NCI-H1105 treated with DMSO at 0.1 percent for 48 hours (cell line): Measurements from ENCODE around the gene DDR2.
"Not testable (repeated sequence)": the region's sequence is repeated elsewhere in the genome, so short reads cannot be mapped to it uniquely, and the experiment has no call there.

Experiments
- DNase-seq: peaks from one replicate; lab custom pipeline; 2025; lab: John Stamatoyannopoulos, UW

The DDR2 gene

DNA sequence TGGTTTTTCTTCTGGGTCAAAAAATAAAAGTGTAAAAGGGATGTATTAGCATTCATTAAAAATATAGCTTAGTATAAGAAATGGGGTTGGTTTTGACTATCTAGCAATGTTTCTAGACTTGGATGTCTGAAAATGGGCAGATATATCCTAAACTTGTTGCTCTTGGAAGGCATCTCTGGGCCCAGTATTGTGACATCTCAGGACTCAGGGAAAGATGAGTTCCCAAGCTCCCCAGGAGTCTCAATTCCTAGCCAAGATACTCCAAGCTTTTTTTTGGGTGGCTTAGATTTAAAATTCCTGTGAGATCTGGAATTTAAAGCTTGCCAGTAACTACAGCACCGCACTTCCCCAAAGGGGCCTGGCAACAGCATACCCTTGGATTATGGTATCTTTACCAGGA is 146.8 kb downstream of the DDR2 start:
- no peak for DNase-seq

DNA sequence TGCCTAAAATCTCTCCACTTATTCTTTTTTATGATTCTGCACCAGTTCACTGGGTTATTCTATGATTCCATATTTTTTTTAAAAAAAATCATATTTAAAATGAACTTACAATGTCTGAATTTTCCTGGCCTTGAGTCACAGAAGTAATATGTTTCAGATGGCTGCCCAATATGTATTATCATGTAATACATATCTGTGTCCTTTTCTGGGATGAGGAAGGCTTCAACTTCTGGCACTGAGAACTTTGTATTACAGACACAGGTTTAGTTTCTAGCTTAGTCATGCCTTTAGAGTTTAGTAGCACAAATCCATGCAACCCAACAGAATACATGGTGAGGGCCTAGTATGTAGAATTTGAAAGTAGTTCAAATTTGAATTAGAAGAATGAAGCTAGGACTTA is 150.4 kb downstream of the DDR2 start:
- no peak for DNase-seq

DNA sequence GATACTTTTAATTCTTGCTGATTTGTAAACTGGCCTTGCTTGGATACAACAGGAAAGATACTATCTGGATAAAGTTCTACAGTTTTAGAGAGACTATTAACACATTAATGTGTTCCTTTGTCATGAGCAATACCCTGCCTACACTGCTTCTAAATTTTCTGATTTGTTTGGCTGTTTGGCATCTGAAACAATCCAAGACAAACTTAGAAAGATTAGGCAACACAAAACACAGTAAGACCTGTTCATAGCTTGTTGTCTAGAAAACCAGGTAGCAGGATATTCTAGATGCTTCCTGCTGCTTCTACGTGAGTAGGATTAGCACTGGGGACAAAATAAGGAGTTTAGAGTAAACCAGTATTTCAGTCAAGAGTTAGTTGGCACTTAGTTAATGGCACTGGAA is 152.7 kb downstream of the DDR2 start:
- not testable (repeated sequence) for DNase-seq

DNA sequence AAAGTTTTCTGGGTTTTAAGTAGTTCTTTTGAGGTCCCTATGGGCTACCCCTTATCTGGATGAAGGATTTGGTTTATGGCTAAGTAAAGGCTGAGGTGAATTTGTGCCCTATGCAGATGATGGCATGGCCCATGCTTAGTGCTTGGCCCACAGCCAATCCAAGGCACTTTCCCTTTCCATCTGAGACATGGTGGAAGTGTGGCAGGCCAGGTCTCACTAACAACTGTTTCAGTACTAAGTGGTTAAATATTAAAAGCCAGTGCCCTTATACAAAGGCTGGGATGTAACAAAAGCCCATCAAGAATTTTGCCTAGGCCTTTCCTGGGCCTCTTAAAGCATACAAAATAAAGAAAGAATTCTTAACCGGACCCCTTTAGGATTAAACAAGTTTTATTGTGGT is 156.5 kb downstream of the DDR2 start:
- DNase-seq: not testable (repeated sequence)

DNA sequence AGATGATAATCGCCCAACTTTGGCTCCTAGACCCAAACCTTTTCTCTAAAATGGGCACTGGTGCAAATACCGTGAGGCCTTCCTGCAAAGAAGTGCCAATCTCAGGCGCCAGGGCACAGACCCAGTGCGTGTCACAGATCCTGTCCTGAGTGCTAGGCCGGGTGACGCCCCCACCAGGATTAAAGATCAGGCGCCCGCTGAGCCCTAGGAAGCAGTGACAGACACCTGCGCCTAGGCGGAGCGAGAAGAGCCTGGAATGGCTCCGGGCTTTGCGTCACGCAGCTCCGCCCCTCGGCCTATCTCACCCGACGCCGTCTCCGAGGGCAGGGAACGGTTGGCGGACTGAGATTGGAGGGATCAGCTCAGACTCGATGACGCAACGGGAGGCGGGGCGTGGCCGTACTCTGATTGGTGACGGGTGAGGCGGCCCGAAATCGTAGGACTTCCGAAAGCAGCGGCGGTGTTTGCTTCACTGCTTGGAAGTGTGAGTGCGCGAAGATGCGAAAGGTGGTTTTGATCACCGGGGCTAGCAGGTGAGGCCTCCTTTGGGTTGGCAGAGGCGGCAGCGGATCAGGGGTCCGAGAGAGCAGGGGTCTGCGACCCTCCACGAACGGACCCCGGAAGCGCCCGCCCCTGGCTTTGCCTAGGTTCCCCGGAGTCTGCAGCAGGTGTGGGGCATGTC is 158.2 kb downstream of the DDR2 start, which contains the start of gene HSD17B7:
HSD17B7 (plus strand) TSS at position 400 of the 682 bp plus-strand sequence; CDS start at position 499, 99 bp downstream.
- peak; percentile 87 for DNase-seq

DNA sequence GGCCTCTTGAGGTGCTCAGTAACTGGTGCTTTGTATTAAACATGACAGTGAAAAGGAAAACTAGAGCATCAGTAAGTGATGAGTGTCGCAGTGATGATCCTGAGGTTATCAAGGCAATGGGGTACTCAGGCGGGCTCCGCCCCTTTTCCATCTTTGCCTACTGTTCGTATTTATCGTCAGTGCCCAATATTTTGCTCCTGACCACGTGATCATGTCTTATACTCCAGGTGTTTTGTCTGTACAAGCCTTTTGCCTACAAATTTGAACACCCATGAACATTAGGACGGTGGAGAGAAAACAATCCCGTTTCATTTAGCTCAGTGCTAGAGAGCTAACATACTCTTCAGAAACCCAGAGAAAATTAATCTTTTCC is 158.7 kb downstream of the DDR2 start:
- DNase-seq: peak; percentile 69

DNA sequence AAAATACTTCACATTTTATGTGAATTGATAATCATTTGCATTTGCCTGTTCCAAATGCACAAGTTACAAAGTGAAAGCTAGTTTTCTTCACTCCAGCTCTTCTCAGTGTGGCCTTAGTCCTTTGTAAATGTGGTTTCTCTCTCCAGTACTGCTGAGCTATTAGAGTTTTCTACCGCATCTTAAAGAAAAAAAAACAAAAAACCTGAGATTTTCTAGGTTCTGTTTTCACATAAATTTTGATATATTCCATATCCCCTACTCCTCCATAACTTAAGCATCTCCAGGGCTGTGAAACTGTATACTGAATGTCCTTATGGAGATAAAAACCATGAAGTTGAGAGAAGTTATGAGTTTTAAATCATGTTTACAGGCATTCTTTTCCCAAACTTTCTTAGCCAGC is 162.0 kb downstream of the DDR2 start:
- DNase-seq: not testable (repeated sequence)

DNA sequence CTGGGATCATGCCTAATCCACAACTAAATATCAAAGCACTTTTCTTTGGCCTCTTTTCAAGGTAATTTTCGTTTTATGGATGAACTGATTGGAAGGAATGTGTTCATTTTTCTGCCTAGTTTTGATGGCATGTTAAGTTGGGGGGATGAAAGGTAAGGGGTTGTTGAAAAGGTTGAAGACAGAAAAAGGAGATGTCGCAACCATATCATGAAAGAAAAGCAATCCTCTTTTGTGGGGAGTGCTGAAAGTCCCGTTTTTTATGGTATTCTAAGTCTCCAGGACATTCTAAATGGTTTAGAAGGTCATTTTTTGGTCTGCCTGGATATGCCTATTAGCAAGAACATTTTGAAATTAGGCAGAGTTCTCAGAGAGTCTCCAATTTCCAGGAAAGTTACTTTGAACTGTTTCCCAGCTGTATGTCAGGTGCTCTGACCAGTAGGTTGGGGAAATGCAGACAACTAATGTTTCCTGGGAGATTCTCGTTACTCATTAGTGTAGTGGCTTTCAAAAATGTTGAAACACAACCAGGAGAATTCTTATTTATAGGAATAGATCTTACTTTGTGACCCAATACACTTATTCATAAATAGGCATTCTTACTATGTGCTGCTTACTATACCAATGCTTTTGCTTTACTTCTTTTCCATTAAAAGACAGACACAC is 164.5 kb downstream of the DDR2 start:
- DNase-seq: not testable (repeated sequence)

DNA sequence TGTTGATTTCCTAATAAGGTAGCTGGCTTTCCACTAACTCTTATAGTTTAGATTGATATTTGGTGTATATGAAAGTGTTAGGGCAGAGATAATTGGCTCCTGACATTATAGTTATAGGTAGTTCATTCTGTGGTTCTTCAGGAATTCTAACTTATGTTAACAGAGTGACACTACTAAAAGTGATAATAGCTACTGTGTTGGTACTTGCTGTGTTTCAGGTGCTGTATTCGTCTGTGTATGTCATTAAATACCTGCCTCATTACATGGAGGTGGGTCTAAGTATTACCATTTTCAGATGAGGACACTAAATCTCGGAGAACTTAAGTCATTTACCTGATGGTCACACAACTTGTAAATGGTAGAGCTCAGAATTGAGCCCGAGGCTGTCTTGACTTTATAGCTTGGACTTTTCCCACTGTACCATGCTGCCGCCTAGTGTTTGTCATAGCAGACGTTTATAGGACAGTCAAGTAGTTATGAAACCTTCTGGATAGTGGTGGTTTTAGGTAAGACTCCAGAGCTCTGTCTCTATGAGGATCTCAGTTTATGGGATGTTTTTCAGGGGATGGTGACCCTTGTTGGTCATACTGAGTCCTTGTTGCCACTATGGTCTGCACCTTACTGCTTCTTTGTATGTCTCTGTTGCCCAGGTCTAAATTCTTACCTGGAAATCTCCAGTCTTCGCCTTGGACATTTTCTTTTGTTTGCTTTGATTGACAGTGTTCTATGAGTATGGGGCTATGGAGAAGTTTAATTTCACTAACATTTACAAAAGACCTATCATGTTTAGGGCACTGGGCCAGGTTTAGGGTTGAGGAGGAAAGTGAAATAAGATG is 167.9 kb downstream of the DDR2 start:
- peak; percentile 17 for DNase-seq

DNA sequence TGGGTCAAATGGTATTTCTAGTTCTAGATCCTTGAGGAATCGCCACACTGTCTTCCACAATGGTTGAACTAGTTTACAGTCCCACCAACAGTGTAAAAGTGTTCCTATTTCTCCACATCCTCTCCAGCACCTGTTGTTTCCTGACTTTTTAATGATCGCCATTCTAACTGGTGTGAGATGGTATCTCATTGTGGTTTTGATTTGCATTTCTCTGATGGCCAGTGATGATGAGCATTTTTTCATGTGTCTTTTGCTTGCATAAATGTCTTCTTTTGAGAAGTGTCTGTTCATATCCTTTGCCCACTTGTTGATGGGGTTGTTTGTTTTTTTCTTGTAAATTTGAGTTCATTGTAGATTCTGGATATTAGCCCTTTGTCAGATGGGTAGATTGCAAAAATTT is 175.2 kb downstream of the DDR2 start:
- DNase-seq: not testable (repeated sequence)

DNA sequence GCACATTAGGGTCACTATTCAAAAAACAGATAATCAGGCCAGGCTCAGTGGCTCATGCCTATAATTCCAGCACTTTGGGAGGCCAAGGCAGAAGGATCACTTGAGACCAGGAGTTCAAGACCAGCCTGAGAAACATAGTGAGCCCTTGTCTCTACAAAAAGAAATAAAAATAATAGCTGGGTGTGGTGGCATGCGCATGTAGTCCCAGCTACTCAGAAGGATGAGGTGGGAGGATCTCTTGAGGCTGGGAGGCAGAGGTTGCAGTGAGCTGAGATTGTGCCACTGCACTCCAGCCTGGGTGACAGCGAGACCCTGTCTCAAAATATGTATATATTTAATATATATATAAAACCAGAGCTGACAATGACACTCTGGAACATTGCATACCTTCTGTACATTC is 180.1 kb downstream of the DDR2 start:
- DNase-seq: not testable (repeated sequence)

DNA sequence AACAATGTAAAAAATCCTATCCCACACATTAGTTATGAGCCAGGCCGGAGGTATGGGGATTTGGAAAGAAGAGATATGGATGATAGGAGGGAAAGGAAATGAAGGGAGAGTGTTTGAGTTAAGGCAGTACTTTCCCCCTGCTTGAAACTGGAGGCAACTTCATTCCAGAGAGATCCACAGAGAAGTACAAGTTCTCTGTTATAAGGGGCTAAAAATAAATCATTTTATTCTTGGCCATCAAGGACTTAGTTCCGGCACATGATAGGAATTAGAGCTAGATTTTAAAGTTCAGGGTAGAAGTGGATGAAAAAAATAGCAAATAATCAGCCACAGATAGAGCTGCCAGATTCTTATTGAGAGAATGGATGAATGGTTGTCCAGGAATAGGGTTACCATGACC is 185.9 kb downstream of the DDR2 start:
- DNase-seq: not testable (repeated sequence)

DNA sequence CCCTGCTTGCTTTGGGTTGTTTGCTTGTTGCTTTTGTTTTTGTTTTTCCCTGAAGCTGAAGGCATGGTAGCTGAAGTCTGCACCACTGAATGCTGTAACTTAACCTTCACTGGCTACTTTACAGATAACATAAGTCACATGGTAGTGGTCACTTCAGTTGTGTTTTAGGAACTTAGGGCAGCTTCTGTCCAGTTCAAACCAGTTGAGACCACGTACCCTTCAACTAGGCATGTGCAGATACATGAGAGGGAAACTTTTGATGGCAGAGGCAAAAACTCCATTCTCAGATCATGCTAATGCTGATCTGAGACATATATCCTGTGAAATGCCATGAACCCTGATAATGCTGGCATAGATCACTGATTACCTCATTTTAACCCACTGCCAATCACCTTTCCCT is 186.4 kb downstream of the DDR2 start:
- DNase-seq: not testable (repeated sequence)

DNA sequence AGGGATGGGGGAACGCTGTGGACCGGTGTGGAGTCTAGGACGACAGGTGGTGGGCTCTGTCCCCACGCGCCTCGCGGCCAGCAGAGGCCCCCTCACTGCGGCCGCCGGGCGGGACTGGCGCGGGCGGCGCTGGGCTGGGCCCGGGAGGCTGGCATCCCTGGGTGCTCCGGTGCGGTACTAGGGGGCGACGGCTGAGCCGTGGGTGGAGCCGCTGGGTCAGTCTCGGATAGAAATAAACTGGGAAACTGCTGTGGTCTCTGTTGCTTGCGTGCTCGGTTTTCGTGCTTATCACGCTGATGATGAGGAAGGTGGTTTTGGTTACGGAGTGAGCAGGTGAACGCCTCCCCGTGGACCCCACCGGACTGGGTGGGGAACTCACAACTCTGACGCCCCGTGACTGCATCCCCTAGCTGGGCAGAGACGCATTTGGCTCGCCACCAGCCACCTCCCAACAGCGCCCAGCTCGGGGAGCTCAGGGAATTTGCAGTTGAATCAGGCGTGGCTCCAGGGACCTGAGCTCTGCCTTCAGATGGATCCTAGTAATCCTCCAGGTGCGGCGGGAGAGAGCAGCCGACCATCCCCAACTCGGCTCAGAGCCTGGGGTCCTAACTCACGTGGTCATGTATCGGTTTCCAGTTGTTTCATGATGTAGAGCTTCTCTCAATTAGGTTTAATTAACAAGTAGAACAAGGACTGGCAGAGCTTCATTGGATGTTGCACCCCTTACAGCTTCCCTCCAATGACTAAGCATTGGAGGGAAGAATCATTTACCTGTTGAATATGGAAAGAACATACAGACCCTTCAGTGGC is 190.3 kb downstream of the DDR2 start:
- DNase-seq: peak; percentile 78

DNA sequence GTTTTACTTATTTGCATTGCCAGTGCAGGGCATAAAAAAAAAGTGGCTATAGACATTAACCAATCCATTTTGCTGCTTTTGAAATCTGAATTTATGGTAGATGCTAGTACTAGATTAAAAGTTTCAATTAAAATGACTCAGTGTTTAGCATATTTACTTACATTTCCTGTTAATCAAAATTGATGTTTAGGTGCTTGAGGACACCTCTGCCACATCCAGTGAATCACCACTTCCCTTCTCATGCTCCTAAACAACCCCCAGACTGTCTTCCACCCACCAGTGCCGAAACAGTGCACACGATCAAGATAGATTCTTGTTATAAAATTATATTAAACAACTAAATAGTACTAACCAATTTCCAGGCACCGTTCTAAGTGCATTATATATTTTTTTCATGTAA is 191.0 kb downstream of the DDR2 start:
- DNase-seq: no peak

DNA sequence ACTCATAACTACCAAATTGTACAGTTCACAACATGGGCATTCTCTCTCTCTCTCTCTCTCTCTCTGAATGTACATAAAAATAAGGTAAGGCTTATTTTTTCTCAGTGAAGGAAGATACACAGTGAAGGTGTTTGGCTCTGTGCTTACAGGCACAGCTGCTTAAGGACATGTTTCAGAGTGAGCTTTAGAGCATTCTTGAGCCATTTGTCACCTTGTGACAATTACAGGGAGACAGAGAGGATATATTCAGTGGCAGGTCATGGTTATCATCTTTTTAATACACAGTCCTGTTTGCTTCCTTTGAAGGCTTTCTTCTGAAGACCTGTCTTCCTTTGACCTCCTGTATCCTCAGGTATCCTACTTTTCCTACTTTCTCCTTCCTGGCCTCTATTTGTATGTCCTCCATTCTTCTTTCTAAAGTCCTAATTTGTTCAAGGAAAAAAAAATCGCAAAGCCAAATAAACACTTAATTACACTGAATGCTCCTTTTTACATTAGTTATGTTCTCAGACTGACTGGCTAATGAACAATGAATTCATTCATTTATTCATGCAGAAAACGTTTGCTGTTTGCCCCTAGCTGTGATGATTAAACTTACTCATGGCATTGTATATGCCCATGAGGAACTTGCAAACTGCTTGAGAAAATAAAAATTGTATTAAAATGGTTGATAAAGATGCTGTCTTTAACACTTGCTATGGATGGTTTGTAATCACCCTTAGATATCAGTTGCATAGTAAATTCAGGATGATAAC is 191.7 kb downstream of the DDR2 start:
- DNase-seq: no peak

DNA sequence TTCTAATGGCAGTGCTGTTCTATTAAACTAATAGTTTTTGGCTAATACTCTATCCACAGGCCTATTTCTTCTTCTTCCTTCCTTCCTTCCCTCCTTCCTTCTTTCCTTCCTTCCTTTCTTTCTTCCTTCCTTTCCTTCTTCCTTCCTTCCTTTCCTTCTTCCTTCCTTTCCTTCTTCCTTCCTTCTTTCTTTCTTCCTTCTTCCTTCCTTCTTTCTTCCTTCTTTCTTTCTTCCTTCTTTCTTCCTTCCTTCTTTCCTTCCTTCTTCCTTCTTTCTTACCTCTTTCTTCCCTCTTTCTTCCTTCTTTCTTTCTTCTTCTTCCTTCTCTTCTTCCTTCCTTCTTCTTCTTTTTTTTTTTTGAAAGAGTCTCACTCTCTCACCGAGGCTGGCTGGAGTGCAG is 197.0 kb downstream of the DDR2 start:
- DNase-seq: no peak

DNA sequence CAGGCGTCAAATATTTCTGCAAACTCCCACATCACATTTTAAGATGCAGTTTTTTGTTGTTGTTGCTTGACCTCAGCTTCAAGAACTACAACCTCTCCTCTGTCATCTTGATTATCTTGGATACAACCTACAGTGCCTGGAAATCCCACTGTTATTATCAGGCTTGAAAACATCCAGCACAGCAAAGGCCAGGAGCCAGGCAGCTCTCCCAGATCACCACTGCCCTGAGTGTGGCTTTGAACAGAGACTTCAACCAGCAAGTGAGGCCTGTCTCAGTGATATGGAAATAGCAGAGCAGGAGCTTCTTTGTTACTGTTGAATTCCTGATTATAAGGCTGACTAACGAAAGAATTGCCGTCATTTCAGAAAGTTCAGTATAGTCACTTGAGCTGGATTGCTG is 200.2 kb downstream of the DDR2 start:
- no peak for DNase-seq

DNA sequence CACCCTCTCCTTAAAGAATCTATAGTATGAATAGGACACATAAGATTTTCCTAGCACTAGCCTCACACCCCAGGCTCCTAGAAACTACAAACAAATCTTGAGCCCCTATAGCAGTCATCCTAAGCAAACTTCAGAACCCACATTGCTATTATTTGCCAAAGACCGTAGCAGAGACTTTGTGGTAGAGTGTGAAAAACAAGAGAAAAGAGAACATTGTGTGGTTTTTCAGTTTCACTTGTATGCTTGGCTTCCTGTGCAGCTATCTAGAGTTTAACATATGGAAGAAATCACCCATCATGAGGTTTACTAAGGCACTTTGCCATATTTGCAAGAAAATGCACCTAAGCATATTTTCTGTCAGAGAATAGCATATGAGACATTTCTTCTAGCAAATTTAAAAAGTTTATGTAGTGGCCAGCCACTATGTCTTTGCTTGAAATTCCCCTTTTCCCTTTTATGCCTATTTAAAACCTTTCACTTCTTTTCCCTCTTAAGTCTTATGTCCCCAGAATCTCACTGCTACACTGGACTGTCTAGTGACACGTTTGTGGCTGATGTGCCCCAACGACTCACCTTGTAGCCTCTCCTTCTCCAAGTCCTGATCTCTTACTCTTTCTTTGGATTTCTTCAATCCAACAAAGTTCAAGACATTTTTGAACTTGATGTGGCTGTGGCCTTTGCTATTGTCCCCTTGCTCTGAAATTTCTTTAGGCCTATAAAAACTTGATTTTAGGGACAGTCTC is 203.1 kb downstream of the DDR2 start:
- no peak for DNase-seq
